Non-pigmented ciliary epithelial cell (primary cell): Measurements from ENCODE around the gene LIPC.
A peak's percentile ranks its signal among the peaks of the same experiment; 100 is the strongest.

ENCODE experiments used
- DNase-seq: peaks from one replicate; pipeline ENCODE4 v3.0.0-alpha.2; 2010; ENCODE audit warnings: low read depth

Gene LIPC

DNA sequence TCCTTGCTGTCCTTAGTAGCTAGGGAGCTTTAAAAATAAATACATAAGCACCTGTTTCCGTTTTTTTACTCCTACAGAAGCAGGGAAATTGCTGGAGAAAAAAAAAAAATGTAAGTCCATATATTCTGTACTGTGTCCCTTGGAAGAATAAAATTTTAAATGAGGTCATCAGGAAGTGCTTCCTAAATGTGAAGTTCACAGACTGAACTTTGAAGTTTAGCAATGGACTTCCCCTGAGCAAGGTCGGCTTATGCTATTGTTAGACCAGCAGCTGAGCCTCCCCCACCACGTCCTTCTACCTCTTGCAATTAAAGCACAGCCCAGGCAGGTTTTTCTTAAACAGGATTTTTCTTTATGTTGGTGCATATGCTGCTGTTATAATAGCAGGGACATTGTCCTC lies 26.3 kb downstream of the LIPC start:
- no peak for DNase-seq

GRCh38 chr15:58459045-58459444 lies 27.3 kb downstream of the LIPC start:
- DNase-seq = no peak

DNA sequence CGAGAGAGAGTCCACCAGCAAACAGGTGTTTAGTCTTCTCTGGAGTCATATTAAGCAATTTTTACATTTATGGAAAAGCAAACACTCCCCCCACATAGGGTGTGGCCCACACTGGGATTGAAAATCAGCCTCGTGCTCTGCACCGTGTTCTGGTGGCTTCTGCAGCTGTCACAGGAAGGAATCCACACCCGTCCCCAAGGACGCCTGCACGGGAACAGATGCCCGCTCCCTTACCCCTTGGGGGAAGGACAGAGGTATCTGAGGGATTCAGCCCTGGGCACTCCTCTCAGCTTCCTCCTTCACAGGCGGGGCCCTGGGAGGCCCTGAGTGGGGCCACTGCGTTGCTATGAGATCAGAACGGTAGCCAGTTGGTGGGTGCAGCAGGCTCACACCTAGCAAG lies 27.8 kb downstream of the LIPC start:
- no peak for DNase-seq

DNA sequence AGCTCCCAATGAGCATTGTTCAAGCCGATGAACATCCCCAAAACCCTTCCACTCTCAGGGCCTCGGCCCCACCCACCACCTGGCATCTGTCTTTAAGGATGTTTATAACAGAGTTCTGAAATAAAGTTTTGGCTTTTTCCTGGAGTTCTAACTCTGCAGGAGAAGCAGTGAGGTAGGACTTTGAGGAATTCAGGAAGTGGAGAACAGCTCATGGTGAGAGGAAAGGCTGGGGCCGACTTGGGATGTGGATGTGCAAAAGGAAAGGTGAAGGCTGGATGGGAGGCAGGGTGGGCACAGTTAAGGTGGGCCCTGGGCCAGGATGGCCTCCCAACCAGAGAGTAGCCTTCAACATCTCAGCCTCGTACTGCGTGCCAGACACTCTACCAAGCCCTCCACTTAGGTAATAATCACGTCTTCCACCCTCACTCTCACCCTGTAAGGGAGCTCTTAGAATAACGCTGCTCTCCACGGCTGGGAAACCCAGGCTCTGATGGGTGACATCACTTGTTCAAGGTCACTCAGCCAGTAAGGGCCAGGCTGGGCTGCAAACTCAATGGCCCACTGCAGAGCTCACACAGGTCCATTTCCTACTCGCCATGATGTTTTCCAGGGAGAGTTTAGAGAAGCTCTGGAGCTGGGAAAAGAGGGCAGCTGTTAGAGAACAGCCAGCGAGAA lies 28.5 kb downstream of the LIPC start:
- DNase-seq = no peak

GRCh38 chr15:58460872-58461271 lies 29.1 kb downstream of the LIPC start:
- no peak for DNase-seq

DNA sequence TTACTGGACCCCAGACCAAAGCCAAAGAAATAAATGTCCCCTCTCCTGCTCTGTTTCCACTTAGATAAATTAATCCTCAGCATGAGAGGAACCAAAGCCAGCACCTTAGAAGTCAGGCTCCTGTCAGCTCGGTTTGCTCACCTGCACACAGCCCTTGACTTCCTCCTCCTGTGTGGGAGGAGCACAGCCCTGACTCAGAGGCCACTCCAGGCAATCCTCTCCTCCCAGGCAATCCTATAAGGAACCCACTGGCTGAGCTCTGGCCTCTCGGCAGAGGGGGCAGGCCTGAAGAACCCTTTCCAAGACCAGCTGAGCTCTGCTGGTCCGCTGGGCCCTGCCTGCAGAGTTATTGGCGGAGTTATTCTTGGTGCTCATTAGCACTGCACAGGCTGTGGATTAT lies 30.8 kb downstream of the LIPC start:
- DNase-seq = no peak

GRCh38 chr15:58462973-58463663 lies 31.3 kb downstream of the LIPC start:
- no peak for DNase-seq

- DNase-seq = no peak
These were observed 32.2 kb downstream of the LIPC start for GRCh38 chr15:58463815-58464650.

- no peak for DNase-seq
These were observed 33.3 kb downstream of the LIPC start for GRCh38 chr15:58465070-58465469.

DNA sequence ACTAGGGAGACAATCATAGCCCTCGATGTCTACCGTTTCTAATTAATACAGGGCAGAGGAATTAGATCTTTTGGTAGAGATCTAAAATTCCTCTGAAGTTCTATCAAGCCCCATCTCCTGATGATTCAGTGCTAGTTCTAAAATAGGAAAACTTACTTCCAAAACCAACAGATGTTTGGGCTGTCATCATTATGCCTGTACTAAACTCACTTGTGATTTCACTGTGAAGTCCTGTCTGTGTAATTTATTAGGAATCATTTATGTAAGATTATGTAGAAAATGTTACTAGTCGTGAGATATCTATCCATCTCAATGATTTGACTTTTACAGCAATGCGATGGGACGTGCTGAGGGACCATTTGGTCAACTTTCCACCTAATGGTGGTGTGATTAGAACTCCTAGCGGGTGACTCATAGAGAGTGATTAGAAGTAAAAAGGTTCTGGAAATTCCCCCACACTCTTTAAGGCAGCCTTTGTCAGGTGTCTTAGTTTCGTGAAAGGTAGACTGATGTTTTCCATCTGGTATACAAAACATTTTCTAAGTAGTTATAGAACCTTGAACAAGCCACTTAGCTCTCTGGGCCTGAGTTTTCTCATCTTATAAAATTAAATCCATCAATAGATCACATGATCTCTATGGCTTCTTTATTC lies 34.2 kb downstream of the LIPC start:
- no peak for DNase-seq

GRCh38 chr15:58466566-58466965 lies 34.8 kb downstream of the LIPC start:
- DNase-seq = no peak

DNA sequence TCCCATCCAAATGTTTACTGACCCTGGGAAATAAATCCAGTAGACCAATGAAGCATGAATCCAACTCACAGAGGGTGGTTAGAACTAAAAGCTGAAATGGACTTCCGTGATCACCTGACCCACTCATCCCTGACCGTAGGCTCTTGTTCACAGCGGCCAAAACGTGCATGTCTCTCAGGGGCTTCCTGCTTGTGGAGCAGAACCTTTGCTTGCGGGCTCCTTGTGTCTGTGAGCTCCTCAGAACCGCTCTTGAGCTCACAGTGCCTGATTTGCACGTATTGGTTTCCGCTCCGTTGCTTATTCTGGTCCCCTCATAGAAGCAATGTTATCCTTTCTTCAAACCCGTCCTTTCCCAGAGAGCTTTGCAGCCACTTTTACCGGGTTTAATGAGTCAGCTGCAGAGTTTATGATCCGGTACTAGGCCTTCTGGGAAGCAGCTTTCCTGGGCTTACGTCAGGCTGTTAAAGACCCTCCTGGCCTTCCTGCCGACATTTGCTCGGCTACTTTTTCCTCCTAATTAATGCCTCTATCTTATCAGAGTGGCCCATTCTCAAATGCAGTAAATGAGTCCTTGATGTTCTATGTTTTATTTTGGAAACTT lies 35.4 kb downstream of the LIPC start:
- peak; percentile 49 for DNase-seq

DNA sequence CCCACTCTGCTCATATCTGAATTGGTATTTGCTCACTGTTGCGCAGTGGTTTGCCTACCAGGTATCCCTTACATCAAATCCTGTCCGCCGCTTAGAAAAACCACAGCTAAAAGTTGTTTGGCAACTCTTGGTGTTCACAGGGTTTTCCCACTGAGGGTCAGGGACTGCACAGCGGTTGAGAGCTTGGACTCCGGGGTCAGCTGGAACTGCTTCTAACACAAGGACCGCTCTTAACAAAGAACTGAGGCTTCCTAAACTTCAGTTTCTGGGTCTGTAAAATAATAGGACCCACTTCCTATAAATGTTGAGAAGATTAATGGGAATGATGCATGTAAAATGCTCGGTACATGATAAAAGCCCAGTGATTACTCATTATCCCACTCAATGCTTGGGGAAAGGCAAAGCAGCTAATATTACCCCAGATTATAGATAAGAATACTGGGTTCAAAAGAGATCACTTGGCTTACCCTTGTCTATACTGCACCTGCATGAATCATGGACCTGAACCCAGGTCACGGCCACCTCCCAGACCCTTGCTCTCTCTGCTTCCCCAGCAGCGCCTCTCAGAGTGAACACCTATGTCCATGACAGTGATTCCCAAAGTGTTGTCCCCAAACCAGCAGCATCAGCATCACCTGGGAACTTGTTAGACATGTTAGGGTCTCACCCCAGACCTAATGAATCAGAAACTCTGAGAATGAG lies 36.1 kb downstream of the LIPC start:
- DNase-seq = peak; percentile 31

GRCh38 chr15:58469432-58470353 lies 37.9 kb downstream of the LIPC start:
- DNase-seq = peak; percentile 95

- DNase-seq = no peak
These were observed 39.6 kb downstream of the LIPC start for GRCh38 chr15:58471348-58471747.

DNA sequence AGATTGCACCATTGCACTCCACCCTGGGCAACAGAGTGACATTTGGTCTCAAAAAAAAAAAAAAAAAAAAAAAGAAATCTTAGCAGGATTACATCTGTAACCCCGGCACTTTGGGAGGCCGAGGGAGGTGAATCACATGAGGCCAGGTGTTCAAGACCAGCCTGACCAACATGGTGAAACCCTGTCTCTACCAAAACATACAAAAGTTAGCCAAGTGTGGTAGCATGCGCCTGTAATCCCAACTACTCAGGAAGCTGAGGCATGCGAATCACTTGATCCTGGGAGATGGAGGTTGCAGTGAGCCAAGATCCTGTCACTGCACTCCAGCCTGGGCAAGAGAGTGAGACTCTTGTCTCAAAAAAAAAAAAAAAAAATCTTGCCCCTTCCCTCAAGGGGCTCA lies 40.4 kb downstream of the LIPC start:
- no peak for DNase-seq

DNA sequence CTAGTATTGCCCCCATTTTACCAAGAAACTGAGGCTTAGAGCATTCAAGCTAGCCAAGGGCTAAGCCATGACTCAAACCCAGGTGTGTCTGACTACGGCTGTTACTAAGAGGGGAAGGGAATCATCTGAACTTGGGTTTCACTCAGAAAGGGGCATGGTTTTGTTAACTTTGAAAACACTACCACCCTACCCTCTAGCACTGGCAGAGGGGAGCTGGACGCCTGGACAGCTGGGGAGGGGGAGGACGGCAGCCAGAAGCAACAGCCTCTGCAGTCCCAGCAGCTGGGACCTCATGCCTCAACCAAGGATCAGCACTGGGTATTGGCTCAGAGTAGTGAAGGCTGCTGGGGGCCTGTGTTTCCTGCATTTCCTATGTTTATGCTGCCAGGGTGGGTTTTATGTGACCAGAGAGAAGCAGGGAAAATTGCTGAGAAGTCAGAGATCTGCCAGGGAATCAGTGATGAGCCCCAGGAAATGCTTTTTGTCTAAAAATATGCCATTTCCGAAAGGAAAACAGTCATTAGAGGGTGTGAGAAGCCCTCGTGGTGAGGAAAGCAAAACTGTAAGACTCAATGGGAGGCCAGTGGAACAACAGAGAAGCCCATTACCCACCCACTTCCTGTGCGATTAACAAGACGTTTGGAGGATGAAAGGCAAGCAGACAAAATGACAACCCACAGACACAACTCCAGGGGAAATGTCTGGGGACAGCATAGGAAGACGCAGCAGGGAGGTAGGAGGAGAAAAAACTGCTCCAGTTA lies 41.2 kb downstream of the LIPC start:
- no peak for DNase-seq

DNA sequence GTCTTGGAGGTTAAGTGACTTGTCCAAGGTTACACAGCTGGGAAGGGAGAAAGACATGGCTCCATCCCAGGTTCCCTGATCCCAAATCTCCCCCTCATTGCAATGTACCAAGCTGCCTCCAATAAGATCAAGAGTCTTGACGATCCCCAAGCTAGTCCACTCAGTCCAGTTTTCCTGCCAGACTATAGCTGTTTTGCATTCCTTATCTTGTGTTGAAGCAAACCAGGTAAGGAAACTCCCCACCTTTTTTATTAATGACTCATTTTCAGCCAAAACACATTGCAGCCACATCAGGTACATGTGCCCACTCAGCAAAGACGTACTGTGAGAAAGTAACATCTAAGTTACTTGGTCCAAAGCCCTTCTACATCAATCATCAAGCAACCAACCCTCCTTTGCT lies 41.9 kb downstream of the LIPC start:
- DNase-seq = peak; percentile 82

DNA sequence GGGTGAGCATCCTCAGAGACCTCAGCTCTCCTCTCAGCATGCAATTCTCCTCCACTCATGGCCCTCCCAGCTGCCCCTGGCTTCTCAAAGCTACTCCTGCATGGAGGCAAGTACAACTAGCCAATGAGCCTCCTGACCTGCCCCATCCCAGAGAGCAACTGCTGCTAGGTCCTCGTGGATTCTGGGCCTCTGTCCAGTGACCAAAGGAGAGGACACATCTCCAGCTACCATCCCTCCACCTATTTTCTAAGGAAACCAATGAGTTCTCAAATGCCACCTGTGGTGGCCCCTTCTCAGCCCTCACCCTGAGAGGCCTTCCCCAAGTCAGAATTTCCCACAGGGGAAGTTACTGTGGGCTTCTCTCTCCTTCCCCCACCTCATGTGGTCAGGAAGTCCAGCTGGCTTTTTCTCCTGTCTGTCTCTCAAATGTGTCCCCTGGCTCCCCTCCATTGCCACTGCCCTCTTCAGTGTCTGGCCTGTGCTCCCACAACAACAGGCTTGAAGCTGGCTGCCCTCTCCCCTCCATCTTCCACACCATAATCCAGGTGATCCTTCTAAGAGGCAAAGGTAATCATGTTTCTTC lies 43.0 kb downstream of the LIPC start:
- DNase-seq = no peak
